ENCODE measurements around the gene ADIG.
A peak's percentile ranks its signal among the peaks of the same experiment; 100 is the strongest.

Gene ADIG

DNA sequence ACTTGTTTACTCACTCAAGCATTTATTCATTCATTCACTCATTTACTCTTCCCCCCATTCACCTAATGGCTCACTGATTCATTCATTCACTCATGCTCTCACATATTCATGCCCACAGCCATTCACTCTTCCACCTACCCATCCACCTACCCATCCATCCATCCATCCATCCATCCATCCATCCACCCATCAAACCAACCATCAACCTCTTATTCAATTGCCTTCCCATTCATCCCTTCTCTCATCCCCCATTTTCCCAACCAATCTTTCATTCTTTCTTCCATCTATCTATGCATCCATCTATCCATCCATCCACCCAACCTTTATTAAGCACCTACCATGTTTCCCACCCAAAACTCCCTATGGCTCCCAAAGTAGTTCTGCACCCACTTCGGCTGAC lies 19.1 kb downstream of the ADIG start:
- DNase-seq (ENCODE audit: extremely low spot score) = no peak
- ChIA-PET CTCF (interaction anchor here (0.5 kb wide), 1 partner anchor 380 kb away, joined by 3 read pairs; no protein-coding TSS in a partner anchor), POLR2A (no interaction called here)
- TF ChIP-seq, protein P1, sequence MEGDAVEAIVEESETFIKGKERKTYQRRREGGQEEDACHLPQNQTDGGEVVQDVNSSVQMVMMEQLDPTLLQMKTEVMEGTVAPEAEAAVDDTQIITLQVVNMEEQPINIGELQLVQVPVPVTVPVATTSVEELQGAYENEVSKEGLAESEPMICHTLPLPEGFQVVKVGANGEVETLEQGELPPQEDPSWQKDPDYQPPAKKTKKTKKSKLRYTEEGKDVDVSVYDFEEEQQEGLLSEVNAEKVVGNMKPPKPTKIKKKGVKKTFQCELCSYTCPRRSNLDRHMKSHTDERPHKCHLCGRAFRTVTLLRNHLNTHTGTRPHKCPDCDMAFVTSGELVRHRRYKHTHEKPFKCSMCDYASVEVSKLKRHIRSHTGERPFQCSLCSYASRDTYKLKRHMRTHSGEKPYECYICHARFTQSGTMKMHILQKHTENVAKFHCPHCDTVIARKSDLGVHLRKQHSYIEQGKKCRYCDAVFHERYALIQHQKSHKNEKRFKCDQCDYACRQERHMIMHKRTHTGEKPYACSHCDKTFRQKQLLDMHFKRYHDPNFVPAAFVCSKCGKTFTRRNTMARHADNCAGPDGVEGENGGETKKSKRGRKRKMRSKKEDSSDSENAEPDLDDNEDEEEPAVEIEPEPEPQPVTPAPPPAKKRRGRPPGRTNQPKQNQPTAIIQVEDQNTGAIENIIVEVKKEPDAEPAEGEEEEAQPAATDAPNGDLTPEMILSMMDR (IDR thresholded peaks at IDR 0.05; ENCODE audit: control extremely low read depth, extremely low read depth, low read depth, missing control alignments) = no peak

DNA sequence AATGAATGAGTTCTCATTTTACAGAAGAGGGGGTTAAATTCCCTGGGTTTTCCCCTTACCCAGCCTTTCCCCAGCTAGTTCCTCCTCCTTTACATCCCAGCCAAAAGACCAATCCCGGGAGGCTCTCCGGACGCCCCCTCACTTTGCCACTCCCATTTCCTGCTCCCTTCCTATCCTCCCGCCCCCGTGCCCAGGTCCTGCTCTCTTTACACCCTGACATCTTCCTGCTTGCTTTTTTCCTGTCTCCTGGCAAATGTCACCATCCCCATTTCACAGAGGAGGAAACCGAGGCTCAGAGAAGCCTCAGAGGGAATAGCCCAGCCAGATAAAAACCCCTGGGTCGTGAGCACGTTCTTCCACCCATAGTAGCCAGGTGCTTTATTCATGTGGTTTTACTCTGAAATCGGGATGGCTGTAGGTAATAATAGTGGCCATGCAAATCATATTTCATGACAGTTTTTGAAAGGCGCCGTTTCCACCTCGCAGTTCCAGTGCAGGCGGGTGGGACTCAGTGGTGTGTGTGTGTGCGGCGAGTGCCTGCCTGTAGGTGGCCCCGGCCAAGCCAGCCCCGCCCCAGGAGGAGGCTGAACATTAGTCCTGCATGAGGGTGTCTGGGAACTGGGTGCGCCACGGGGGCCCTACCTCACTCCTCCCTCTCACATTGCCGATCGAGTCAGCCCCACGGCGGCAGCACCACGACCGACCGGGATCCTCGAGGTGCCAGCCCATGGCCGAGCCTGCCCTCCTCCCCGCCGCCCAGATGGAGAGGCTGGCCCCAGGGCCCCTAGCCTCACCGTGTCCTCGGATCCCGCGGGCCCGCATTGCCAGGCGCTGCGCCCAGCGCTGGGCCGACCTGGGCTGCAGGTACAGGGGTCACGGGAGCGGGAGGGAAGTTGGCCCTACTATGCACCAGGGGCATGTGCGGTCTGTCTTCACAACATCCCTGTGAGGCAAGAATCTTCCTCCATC lies 20.5 kb downstream of the ADIG start, which contains the start of gene ARHGAP40:
ARHGAP40 (plus strand) TSS at position 594 of the 969 bp plus-strand sequence.
- ChIA-PET CTCF (interaction anchor here (0.7 kb wide), 1 partner anchor 189 kb away, joined by 3 read pairs; no protein-coding TSS in a partner anchor), POLR2A (no interaction called here)
- peak; percentile 67 for DNase-seq (ENCODE audit: extremely low spot score)
- TF ChIP-seq, protein P1 (IDR thresholded peaks at IDR 0.05; ENCODE audit: control extremely low read depth, extremely low read depth, low read depth, missing control alignments) = no peak

DNA sequence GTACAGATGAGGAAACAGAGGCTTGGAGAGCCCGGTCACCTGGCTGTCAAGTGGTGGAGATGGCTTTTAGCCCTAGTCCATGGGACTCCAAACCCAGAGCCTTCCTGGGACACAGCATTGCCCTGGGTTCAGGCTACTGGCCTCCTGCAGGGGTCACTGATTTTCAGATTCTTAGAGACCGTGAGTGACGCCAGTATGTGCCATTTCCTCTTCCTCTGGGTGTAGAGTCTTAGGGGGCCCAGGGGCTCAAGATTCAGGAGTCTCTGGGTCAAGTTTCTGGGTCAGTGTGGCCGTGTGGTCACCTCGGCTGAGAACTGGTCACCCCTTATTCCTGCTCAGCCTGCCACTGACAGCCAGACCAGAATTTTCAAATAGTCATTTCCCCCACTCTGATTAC lies 21.2 kb downstream of the ADIG start:
- CTCF ChIA-PET = no interaction called here
- TF ChIP-seq, protein P1 (IDR thresholded peaks at IDR 0.05; ENCODE audit: control extremely low read depth, extremely low read depth, low read depth, missing control alignments) = no peak
- no peak for DNase-seq (ENCODE audit: extremely low spot score)
- POLR2A ChIA-PET = no interaction called here

DNA sequence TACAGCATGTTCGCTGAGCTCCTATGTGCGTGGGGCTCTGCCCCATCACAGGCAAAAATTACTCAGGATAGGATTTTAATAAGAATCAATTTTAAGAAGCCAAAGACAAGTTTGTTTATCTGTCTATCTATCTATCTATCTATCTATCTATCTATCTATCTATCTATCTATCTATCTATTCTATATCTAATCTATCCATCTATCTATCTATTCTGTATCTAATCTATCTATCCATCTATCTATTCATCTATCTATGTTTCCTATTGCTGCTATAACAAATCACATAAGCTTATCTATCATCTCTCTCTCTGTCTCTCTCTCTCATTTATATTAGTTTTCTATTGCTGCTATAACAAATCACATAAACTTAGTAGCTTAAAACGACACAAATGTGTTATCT lies 22.3 kb downstream of the ADIG start:
- no peak for DNase-seq (ENCODE audit: extremely low spot score)
- POLR2A ChIA-PET = no interaction called here
- TF ChIP-seq, protein P1 (IDR thresholded peaks at IDR 0.05; ENCODE audit: control extremely low read depth, extremely low read depth, low read depth, missing control alignments) = no peak
- CTCF ChIA-PET = interaction anchor here (1.4 to 1.7 kb wide), 2 partner anchors 12 to 15 kb away, joined by 3 read pairs; no protein-coding TSS in a partner anchor

DNA sequence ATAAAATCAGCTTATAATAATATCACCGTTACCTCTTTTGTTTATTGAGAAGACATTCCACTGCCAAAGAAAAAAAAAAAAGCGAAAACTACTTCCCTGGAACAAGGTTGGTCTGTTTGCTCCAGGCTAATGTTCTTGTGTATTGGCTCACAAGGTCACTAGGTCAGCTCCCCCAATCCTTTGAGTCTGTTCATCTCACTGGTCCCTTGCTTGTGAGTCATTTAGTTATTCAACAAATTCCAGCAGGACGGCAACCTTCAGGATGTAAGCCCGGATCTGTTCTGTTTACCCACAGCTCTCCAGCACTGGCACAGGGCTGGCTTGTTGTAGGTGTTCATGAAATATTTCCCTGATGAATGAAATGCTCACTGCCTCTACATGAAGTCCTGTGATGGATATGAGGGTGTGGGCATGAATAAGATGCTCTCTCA lies 23.9 kb downstream of the ADIG start:
- CTCF ChIA-PET = interaction anchor here (1.2 kb wide), 1 partner anchor 56 kb away, joined by 3 read pairs; no protein-coding TSS in a partner anchor
- DNase-seq (ENCODE audit: extremely low spot score) = no peak
- TF ChIP-seq, protein P1 (IDR thresholded peaks at IDR 0.05; ENCODE audit: control extremely low read depth, extremely low read depth, low read depth, missing control alignments) = no peak
- POLR2A ChIA-PET = no interaction called here

DNA sequence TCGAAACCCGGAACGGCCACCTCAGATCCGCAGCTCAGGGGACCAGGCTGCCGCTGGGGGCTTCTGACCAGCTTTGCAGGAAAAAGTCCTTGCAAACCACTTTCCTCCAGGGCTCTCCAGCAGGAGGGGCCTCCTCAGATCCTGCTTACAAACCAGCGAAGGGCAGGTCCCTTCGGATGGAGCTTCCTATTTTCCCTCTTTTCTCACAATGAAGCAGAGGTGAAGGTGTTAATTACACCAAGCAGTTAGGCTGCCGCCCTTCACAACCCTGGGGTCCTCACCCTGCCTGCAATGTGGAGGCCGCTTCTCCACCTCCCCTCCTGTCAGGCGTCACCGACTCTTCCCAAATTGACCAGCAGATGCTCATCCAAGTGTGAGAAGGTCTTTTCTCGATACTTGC lies 26.4 kb downstream of the ADIG start:
- ChIA-PET POLR2A (no interaction called here), CTCF (no interaction called here)
- no peak for DNase-seq (ENCODE audit: extremely low spot score)
- TF ChIP-seq, protein P1 (IDR thresholded peaks at IDR 0.05; ENCODE audit: control extremely low read depth, extremely low read depth, low read depth, missing control alignments) = no peak
